ENCODE measurements around the gene AP4M1.

The AP4M1 gene

DNA sequence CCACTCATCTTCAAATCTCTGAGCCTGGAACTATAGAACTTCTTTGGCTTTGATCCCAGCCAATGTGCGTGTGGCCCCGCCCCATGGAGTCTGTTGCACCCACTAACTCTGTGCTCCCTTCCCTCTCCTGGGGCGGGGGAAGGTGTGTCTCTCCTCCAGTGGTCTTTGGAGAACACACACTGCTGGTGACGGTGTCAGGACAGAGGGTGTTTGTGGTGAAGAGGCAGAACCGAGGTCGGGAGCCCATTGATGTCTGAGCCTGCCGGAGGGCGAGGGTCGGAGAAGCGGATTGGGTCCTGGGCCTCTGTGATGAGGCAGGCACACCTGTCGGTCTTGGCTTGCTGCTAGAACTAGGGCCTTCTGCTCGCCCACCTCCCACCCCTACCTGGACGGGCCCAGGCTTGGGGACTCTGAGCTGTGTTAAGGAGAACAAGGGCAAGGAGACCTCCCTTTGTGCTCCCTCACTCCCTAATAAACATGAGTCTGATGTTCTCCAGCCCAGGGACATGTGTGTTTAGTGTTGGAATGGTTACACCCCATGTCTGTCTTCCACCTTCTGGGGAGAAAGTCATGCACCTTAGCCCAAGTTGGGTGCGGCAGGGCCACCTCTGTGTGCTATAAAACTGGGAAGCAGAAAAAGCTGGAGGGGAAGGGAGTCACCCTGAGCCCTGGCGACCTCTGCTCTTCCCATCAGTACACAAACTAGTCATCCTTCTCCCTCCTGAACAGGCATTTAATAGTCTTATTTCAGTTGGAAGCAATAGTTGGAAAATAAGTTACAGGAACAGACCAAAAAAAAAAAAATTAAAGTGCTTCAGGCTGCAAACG is 52.5 kb downstream of the AP4M1 start:
- peaks cover 24 to 66% of the 10 kb centered on the region in 2 donors for H3K36me3 ChIP-seq (replicated peaks in 1 of 2; ENCODE audit: control insufficient read depth in 2 of 2, insufficient read depth in 2 of 2, low read length in 2 of 2)

DNA sequence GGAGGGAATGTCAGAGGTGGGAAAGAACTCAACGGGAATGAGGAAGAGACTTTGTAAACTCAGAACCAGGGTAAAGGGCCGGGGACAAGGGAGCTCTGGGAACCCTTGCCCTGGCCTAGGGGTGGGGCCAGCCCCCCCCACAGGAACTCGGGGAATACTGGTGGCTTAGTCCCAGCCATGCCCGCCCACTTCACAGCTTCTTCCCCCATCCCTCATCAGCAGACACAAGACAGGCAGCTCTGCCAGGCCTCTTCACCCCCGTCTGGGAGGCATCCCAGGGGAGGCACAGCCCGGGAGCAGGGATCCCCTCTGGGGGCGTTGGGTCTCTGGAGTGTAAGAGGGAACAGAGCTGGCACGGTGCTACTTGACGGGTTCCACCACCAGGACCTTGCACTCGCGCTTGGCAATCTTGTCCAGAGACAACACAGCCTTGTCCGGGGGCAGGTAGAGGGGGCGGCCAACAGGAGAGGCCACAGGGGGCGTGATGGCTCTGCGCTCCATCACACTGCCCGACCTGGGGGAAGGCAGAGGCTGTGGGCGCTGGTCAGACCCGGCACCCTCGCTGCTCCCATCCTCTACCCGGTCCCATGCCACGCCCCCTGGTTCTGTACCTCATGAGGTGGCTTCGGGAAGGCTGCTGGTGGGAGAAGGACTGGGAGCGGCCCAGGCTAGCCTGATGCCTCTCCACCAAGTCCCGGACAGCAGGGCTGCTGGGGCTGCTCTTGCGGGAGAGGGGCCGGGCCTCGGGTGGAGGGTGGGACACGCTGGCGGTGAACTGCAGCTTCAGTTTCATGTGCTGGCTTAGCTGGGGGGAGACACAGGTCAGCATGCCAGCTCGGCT is 53.4 kb downstream of the AP4M1 start:
- Histone ChIP-seq H3K4me1 (ENCODE audit: control insufficient read depth in 2 of 2, insufficient read depth in 1 of 2, low read depth in 1 of 2, low read length in 2 of 2) (peaks cover 5 to 12% of the 10 kb centered on the region in 2 donors), H2BK5ac (ENCODE audit: low read length) (no peak overlapping the region), H4K91ac (ENCODE audit: low read depth, low read length, poor library complexity) (no peak overlapping the region), H2AK5ac (ENCODE audit: low read depth, low read length) (no peak overlapping the region), H4K8ac (ENCODE audit: low read depth, low read length) (no peak overlapping the region), H3K36me3 (replicated peaks in 1 of 2; ENCODE audit: control insufficient read depth in 2 of 2, insufficient read depth in 2 of 2, low read length in 2 of 2) (peaks cover 24 to 66% of the 10 kb centered on the region in 2 donors), H3K14ac (ENCODE audit: low read length) (no peak overlapping the region), H3K9me3 (replicated peaks in 1 of 2; ENCODE audit: control insufficient read depth in 2 of 2, insufficient read depth in 1 of 2, low read depth in 1 of 2, low read length in 2 of 2) (no peaks in the 10 kb centered on the region), H3K27me3 (ENCODE audit: control insufficient read depth in 3 of 3, insufficient read depth in 3 of 3, low read depth in 1 of 3, low read length in 3 of 3) (no peaks in the 10 kb centered on the region), H3K27ac (replicated peaks; ENCODE audit: low read length) (no peak overlapping the region), H2AFZ (ENCODE audit: low read length) (no peak overlapping the region), H2BK12ac (ENCODE audit: low read length) (no peak overlapping the region), H2BK15ac (ENCODE audit: low read length) (no peak overlapping the region), H3K18ac (ENCODE audit: low read length) (no peak overlapping the region), H3K9ac (ENCODE audit: low read depth, low read length, poor library complexity) (no peak overlapping the region), H2BK120ac (ENCODE audit: low read depth, low read length) (no peak overlapping the region), H3K23ac (ENCODE audit: low read depth, low read length, poor library complexity) (peak overlapping the region; percentile 48), H3K4me2 (ENCODE audit: insufficient read depth, low read length, poor library complexity, severe bottlenecking) (no peak overlapping the region), H3K79me1 (ENCODE audit: low read depth, low read length) (peaks cover 5% of the 10 kb centered on the region), H3K4ac (ENCODE audit: low read length) (no peak overlapping the region), H3K4me3 (ENCODE audit: low read length in 2 of 2) (peak overlapping the region in 1 of 2 donors; percentile 53)
- no CpG with 5 or more reads among the region's 30 CpGs for WGBS, 2 donors (ENCODE audit: extremely low coverage in 2 of 2, insufficient read length in 2 of 2, insufficient replicate concordance in 1 of 2)
- no peak for DNase-seq (ENCODE audit: low spot score)

More for the DNA sequence above, 52.5 kb downstream of the AP4M1 start:
- no peaks in the 10 kb centered on the region for H3K9me3 ChIP-seq (replicated peaks in 1 of 2; ENCODE audit: control insufficient read depth in 2 of 2, insufficient read depth in 1 of 2, low read depth in 1 of 2, low read length in 2 of 2)
- no peaks in the 10 kb centered on the region for H3K27me3 ChIP-seq (ENCODE audit: control insufficient read depth in 3 of 3, insufficient read depth in 3 of 3, low read depth in 1 of 3, low read length in 3 of 3)
- H3K9ac ChIP-seq (ENCODE audit: low read depth, low read length, poor library complexity): no peak overlapping the region
- no peak overlapping the region for H3K4me3 ChIP-seq (ENCODE audit: low read length in 2 of 2)
- H2AFZ ChIP-seq (ENCODE audit: low read length): no peak overlapping the region
- no peak overlapping the region for H4K8ac ChIP-seq (ENCODE audit: low read depth, low read length)
- no peak overlapping the region for H2BK120ac ChIP-seq (ENCODE audit: low read depth, low read length)
- no peak overlapping the region for H2BK15ac ChIP-seq (ENCODE audit: low read length)
- peaks cover 7% of the 10 kb centered on the region for H3K79me1 ChIP-seq (ENCODE audit: low read depth, low read length)
- no peak overlapping the region for H3K4me2 ChIP-seq (ENCODE audit: insufficient read depth, low read length, poor library complexity, severe bottlenecking)
- H2BK5ac ChIP-seq (ENCODE audit: low read length): no peak overlapping the region
- DNase-seq (ENCODE audit: low spot score): no peak
- H3K14ac ChIP-seq (ENCODE audit: low read length): no peak overlapping the region
- no peak overlapping the region for H2AK5ac ChIP-seq (ENCODE audit: low read depth, low read length)
- H4K91ac ChIP-seq (ENCODE audit: low read depth, low read length, poor library complexity): no peak overlapping the region
- H3K18ac ChIP-seq (ENCODE audit: low read length): no peak overlapping the region
- peaks cover 5 to 15% of the 10 kb centered on the region in 2 donors for H3K4me1 ChIP-seq (ENCODE audit: control insufficient read depth in 2 of 2, insufficient read depth in 1 of 2, low read depth in 1 of 2, low read length in 2 of 2)
- no peak overlapping the region for H2BK12ac ChIP-seq (ENCODE audit: low read length)
- H3K4ac ChIP-seq (ENCODE audit: low read length): no peak overlapping the region
- H3K23ac ChIP-seq (ENCODE audit: low read depth, low read length, poor library complexity): no peak overlapping the region
- WGBS, 2 donors (ENCODE audit: extremely low coverage in 2 of 2, insufficient read length in 2 of 2, insufficient replicate concordance in 1 of 2): no CpG with 5 or more reads among the region's 16 CpGs
- H3K27ac ChIP-seq (replicated peaks; ENCODE audit: low read length): no peak overlapping the region

DNA sequence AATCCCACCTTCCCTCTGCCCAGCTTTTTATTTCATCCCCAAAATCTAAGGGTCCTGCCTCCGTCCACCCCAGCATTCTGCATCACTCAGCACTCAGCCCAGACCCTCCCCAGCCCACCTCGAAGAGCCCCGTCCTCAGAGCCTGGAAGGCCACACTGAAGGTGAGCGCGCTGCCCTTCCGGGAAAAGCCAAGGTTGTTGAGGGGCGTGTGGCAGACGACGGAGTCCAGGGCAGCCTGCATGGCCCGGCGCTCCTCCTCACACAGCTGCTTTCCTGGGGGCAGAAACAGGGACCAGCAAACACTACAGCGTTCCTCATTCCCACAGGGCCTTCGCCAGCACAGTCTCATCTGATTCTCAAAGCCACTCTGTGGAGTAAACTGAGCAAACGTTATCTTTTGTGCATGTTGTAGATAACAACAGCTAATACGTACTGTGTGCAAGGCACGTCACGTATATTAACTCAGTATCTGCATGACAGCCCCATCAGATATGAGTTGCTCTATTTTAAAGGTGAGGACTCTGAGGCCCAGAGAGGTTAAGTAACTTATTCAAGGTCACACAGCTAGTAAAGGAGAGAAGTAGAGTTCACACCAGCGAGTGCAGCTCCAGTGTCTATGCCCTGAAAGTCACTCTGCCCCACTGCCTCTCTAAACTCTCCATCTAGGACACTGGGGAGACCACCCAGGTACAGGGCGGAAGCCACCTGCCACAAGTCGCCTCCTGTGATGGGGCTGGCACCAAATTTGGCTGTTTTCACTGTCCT is 54.3 kb downstream of the AP4M1 start:
- Histone ChIP-seq H3K9ac (ENCODE audit: low read depth, low read length, poor library complexity) (no peak overlapping the region), H2AFZ (ENCODE audit: low read length) (no peak overlapping the region), H3K4me2 (ENCODE audit: insufficient read depth, low read length, poor library complexity, severe bottlenecking) (no peak overlapping the region), H3K23ac (ENCODE audit: low read depth, low read length, poor library complexity) (no peak overlapping the region), H3K4me3 (ENCODE audit: low read length in 2 of 2) (no peak overlapping the region), H3K14ac (ENCODE audit: low read length) (no peak overlapping the region), H3K9me3 (replicated peaks in 1 of 2; ENCODE audit: control insufficient read depth in 2 of 2, insufficient read depth in 1 of 2, low read depth in 1 of 2, low read length in 2 of 2) (no peaks in the 10 kb centered on the region), H3K18ac (ENCODE audit: low read length) (no peak overlapping the region), H3K4ac (ENCODE audit: low read length) (no peak overlapping the region), H3K79me1 (ENCODE audit: low read depth, low read length) (peaks cover 5% of the 10 kb centered on the region), H2BK120ac (ENCODE audit: low read depth, low read length) (no peak overlapping the region), H3K27ac (replicated peaks; ENCODE audit: low read length) (no peak overlapping the region), H2BK15ac (ENCODE audit: low read length) (no peak overlapping the region), H3K4me1 (ENCODE audit: control insufficient read depth in 2 of 2, insufficient read depth in 1 of 2, low read depth in 1 of 2, low read length in 2 of 2) (peaks cover 5 to 11% of the 10 kb centered on the region in 2 donors), H3K27me3 (ENCODE audit: control insufficient read depth in 3 of 3, insufficient read depth in 3 of 3, low read depth in 1 of 3, low read length in 3 of 3) (no peaks in the 10 kb centered on the region), H2BK5ac (ENCODE audit: low read length) (no peak overlapping the region), H4K91ac (ENCODE audit: low read depth, low read length, poor library complexity) (no peak overlapping the region), H2BK12ac (ENCODE audit: low read length) (no peak overlapping the region), H2AK5ac (ENCODE audit: low read depth, low read length) (no peak overlapping the region), H4K8ac (ENCODE audit: low read depth, low read length) (no peak overlapping the region), H3K36me3 (replicated peaks in 1 of 2; ENCODE audit: control insufficient read depth in 2 of 2, insufficient read depth in 2 of 2, low read length in 2 of 2) (peaks cover 24 to 61% of the 10 kb centered on the region in 2 donors)
- no peak for DNase-seq (ENCODE audit: low spot score)
- no CpG with 5 or more reads among the region's 20 CpGs for WGBS, 2 donors (ENCODE audit: extremely low coverage in 2 of 2, insufficient read length in 2 of 2, insufficient replicate concordance in 1 of 2)

Measured in neuronal stem cell (in vitro differentiated cells).